GM18858 (cell line): Measurements from ENCODE around the gene NTPCR.

Experiments used
- ATAC-seq: cut with Tn5 transposase; IDR thresholded peaks from one replicate; pipeline ENCODE4 v1.9.1; 2021; ENCODE audit not compliant: unreplicated experiment

Gene NTPCR

DNA sequence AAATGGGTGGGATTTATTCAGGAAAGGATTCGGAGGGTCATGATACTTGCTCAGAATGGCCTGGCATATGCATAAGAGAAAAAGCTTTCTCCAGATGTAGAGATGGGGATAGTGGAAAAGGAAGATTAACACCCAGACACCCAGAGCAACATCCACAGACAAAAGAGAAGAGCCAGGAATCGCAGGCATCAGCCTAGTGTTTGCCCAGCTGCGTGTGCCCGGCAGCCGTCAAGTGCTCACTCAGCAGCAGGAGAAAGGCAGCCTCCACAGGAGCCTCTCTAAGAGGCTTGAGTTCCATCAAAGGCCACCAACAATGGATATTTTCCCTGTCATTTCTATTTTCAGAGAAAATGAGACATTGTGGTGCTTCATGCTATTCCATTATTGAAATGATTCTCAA is 54.7 kb downstream of the NTPCR start:
- ATAC-seq, result no peak

DNA sequence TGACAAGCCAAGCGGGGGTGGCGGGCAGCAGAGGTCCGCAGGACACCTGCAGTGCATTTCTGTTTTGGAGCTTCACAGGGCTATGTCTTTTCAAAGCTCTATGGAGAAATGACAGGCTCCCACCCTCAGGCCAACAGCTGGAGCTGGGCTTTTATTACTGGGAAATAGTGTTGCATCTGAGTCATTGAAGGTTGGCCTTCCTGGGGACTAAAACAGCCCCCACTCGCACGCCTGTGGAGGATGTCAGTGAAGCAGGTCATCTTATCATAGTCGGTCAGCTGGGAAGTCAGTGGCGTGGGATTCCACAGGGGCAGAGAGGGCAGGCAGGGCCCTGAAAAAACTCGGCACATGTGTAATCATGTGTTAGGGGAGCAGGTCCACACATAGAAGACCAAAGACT is 55.3 kb downstream of the NTPCR start:
- ATAC-seq, result no peak

DNA sequence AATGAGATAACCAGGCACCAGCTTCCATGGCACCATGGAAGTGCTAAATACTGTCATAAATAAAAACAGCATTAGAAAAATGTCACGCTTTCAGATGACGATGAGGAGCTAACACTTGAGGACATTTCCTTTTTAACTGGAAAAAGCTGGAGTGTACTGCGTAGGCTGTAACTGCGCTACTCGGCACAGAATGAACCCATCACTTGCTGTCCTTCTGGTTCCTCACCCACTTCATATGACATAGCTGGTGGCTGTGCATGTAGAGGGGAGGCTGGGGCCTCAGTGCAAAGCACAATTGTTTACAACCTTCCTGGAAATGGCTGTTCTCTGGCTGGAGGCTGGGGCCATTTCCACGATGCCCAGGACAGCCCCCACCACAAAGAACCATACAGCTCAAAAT is 55.7 kb downstream of the NTPCR start:
- ATAC-seq, result no peak

DNA sequence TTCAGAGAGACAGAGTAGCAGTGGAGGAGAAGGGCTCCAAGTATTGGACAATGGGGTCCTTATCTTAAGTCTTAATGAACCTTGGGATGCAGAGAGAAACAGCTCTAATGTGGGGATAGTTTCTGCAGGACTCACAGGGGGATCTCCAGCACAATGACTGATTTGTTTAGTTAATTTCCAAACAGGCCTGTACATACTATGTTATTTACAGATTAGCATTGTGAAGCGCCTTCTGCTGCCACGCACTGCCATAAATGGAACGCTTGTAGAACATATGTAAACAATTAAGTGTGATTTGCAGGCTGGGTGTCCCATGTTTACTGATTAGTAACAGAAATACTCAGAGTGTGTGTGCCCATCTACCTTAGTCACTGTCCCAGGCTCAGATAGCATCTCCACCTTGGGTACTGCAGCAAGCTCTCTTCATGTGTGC is 56.1 kb downstream of the NTPCR start:
- ATAC-seq, result no peak

DNA sequence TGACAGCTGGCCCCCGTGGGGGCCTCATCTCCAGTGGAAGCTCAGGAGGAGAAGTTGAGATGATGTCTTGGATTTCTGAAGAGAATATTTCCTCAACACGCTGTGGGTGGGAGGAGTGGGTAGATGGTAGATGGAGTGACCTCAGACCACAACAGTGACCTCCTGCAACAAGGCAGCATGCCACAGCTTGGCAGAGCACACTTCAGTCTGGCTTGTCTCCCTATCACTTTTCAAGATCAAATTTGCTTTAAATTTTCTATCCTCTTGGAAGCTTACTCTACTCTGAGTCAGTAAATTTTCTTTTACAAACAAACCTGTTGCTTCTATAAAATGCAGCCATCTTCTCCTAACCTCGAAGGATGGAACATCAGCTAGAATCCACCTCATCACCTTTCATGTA is 59.7 kb downstream of the NTPCR start:
- no peak for ATAC-seq

DNA sequence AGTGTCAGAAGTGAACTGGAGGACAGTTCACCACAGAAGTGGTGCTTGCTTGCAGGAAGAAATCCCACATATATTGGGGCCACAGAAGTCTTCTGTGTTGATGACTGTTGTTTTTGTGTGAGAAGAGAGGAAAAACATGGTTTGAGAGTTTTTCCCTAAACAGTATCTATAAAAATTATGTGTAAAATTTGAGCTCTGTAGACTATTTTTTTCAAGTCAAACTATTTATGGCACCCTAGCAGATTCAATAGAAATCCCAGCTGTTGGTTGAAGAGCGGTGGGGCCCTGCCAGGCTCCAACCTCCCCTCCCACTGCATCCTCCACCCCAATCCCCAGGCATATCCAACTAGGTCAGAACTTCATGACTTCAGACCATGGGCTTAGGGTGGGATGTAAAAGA is 61.6 kb downstream of the NTPCR start:
- ATAC-seq, result no peak

DNA sequence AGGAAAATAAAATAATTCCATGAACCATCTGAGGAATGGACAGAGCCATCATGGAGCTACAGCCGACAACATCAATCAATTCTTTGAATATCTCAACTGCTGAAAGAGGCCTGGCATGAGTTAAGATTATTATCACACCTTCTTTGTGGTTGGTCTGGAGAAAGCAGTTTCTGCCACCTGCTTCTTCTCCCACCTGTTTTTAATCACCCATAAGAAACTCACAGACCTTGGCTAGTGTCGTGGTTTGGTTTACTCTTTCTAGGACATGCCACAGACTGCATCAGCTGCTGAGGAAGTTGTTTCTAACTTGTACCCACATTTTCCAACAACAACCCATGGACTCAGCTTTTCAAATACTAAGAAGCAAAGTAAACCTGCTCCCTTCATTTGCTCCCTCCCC is 65.6 kb downstream of the NTPCR start:
- ATAC-seq, result no peak

DNA sequence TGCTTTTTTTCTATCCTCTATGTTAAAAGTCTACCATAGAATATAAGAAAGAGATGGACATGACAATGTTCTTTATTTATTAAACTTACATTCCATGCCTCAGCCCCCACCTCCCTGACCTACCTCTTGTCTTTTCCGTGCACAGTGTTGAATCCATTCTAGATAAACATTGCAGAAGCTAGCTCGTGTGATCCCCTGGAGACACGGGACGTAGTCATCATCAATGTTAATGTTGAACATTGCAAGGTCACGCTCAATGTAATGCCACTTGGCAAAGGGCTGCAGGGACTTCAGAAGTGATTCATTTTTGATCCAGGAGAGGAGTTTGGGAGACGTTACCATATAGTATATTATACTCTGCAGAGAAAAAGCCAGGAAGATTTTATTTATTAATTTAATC is 66.4 kb downstream of the NTPCR start:
- no peak for ATAC-seq

DNA sequence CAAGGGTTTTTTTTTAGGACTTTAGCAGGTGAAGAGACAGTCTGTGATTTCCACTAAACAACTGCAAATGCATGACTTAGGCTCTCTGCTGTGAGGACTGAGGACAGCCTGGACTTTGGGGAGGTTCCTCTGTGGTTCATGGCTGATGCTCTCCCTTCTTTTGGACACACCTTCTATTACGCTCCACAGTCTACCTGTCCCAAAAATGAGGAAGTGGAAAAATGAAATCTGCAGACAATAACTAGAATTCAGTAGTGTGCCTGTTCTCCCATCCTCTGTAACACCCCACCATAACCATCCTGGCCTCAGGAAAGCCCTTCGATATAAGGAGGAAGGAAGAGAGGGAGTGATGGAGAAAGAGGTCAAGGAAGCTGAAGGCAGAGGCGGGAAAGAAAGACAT is 68.7 kb downstream of the NTPCR start:
- no peak for ATAC-seq

DNA sequence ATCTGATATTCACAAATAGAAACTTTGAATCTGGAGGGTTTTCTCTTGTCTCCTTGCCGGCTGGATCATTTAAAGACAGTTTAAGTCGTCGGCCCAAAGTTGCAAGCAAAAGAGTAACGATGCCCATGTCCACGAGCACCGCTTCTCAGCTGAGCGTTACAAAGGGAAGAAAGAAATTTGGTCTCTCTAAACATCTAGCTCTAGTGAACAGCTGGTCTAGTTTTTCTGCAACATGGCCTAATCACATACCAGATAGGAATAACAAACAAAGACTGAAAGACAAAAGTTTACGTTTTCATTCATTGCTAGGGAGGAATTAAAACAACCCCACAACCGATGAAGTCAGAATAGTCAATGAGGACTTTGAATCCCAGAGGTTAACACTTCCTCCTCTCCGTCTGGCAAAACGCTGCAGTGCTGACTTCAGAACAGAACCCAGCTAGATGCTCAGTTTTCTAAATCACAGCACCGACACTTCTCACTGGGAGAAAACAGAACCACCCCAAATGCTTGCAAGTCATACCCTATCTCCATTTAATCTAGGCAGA is 69.4 kb downstream of the NTPCR start:
- ATAC-seq, result no peak

DNA sequence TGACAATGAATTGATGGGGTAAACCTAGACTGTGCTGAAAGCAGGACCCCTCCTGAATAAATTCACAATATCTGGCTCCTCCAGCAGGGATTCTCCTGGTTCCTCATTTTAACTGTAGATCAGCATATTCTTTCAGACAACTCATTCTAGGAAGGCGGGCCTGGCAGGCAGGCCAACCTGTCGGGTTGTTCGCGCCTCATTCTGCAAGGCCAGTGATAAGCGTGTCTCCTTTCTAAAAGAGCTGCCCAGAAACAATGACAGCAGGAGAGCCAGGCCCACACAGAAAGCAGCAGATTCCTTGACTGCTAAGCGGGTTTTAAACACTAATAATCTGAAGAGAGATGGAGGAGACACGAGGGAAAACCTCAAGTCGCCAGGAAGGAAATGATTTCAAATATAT is 70.0 kb downstream of the NTPCR start:
- no peak for ATAC-seq

DNA sequence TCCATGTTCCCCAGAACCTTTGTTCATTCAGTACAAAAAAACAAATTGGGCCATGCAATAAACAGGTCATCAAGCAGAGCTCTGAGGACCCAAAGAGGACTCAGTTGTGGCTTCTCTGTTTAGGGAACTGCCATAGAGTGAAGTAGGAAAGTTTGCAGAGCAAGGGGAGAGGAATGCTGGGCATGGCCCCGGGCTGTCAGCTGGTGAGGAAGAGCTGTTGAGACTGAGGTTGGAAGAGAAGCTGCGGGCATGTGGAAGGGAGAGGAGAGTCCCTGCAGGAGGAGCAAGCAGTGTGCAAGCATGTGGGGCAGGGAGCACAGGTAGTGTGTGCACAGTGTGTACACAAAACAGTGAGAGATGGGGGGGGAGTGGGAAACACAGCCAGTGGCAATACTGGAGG is 71.8 kb downstream of the NTPCR start:
- ATAC-seq, result no peak

DNA sequence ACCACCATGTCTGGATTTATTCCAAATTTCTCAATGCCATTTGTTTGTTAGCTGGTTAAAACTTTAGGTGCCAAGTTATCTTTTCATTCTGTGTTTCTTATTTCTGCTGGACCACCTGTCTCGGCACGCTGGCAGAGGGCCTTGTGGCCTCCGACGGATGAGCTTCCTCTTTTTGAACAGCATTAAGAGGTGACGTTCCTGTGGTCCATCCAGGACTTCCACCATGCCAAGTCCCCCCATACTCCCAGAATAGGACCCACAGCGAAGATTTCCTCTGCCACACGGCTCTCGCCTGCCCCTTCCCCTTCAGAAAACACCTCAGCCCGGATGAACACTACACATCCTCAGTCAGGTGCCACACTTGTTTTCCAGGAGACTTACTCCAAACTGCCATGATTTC is 73.8 kb downstream of the NTPCR start:
- ATAC-seq, result no peak

DNA sequence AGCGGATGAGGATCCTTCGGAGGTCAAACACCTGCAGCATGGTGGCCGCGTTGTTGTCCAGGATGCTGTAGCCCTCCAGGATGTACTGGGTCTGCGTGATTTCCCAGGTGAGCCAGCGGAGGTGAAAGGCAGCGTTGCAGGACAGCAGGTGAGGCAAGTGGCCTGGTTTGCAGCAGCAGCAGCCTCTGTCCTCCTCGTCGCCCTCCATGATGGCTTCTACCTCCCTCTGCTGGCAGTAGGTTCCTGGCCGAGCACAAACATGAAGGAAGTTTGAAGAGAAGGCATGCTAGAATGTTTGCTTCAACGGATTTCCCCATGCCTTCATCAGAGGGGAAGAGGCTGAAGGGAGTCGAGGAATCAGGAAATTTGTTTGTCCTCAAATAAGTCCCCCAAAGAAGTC is 74.7 kb downstream of the NTPCR start:
- ATAC-seq, result no peak

DNA sequence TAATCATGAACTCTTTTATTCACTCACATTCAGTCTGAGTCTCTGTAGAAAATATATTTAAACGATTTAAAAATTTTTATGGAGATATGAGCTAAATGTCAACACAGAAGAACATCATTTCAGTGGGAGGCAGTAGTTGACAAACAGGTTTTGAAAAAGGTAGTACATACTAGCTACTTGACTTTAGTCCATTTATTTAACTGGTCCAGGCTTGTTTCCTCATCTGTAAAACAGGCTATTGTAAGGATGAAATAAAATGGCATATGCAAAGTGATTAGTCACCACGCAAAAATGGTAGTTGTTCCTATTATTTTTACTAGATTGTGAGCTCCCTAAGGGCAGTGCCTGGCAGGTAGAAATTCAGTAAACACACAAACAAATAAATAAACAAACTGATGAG is 75.2 kb downstream of the NTPCR start:
- no peak for ATAC-seq

DNA sequence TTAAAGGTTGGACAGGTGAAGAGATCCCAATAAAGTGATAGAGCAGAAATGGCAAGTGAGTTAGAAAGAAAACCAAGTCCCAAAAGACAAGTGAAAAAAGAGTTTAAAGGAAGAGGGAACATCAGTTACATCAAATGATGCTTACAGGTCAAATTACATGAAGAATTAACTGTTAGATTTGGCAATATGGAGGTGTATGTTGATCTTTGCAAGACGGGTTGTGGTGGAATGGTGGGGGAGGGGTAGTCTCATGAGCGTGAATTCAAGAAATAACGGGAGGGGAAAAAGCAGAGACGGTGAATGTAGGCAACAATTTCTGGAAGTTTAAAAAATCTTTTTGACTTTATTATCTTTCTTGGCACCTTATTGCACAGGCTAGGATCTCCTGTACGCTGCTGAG is 76.6 kb downstream of the NTPCR start:
- ATAC-seq, result no peak

DNA sequence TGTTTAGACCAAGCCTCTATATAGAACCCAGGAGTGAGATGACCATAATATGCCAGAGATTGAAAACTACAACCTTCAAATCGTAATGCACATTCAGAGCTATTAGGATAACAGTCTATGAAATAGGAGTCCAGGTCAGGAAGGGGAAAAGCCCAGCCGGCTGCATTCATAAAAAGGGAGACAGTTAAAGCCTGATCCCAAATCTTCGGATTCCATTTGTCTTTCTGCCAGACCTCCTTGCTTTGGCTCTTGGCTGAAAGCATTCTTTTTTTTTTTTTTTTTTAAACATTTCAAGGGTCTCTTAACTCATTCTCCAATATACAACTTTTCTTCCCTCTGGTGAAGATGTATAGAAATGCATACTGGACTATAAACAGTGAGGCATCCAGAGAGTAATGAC is 81.1 kb downstream of the NTPCR start:
- no peak for ATAC-seq

DNA sequence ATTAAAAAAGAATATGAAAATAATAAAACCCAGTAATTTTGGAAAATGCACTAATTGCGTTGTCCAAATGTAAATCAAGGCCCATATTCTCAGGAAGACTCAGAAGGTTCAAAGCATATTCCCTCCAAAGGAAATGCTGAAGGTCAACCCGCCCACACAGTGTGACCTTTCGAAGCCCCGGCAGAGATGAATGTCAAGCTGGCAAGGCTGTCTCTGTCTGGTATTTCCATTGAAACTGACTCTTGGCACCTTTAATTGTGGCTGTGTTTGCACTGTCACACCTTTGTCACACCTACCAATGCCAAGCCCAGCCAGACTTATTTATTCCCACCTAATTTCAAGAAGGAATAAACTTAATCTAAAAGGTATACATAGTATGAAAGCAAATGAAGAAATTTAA is 82.5 kb downstream of the NTPCR start:
- no peak for ATAC-seq

DNA sequence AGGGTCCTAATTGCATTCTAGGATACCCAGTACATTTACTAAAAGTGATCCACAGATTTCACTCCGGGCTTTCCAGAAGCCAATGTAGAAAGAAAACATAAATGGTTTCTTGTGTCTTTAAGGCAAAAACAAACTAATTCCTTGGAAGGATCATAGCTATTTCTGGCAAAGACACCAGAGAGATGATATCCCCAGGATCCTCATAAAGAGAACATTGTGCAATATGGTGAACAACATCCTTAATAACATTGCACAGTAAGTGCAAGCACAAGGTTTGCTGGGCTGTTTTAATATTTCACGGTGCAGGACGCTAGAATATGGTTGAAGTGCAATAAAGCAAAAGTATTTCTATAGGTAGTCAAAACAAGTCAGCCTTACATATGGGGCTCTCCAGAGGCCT is 83.0 kb downstream of the NTPCR start:
- ATAC-seq, result no peak
